BLaER1 treated with 17β-estradiol and CSF1 and Interleukin-3, amounts not matched to agents 10 nM and 100 nM (cell line): ENCODE measurements around the gene FAM120A.

Experiments used
- H3K27ac ChIP-seq, 11 experiments: shearing (Covaris generic); formaldehyde crosslinking; 2 replicates each; pipeline ENCODE4 v1.8.1; 2022
- H3K27me3 ChIP-seq, 11 experiments: shearing (Covaris generic); formaldehyde crosslinking; 2 replicates each; pipeline ENCODE4 v1.8.1; 2022
- H3K36me3 ChIP-seq, 11 experiments: shearing (Covaris generic); formaldehyde crosslinking; 2 replicates each; pipeline ENCODE4 v1.8.1; 2022
- H3K4me1 ChIP-seq, 10 experiments: shearing (Covaris generic); formaldehyde crosslinking; 2 replicates each; pipeline ENCODE4 v1.8.1; 2022
- H3K4me2 ChIP-seq, 11 experiments: shearing (Covaris generic); formaldehyde crosslinking; 2 replicates each; pipeline ENCODE4 v1.8.1; 2022
- H3K4me3 ChIP-seq, 10 experiments: shearing (Covaris generic); formaldehyde crosslinking; 2 replicates each; pipeline ENCODE4 v1.8.1; 2022
- H3K9ac ChIP-seq, 11 experiments: shearing (Covaris generic); formaldehyde crosslinking; 2 replicates each; pipeline ENCODE4 v1.8.1; 2022
- H3K9me3 ChIP-seq, 11 experiments: shearing (Covaris generic); formaldehyde crosslinking; replicated peaks in 1 of 11; 2 replicates each; pipeline ENCODE4 v1.8.1; 2022
- H4K20me1 ChIP-seq, 11 experiments: shearing (Covaris generic); formaldehyde crosslinking; 2 replicates each; pipeline ENCODE4 v1.8.1; 2022
- Cebpa-rat ChIP-seq, 11 experiments: shearing (Covaris generic); IDR thresholded peaks; 2 replicates each; pipeline ENCODE4 v1.8.1; 2022

The FAM120A gene

DNA sequence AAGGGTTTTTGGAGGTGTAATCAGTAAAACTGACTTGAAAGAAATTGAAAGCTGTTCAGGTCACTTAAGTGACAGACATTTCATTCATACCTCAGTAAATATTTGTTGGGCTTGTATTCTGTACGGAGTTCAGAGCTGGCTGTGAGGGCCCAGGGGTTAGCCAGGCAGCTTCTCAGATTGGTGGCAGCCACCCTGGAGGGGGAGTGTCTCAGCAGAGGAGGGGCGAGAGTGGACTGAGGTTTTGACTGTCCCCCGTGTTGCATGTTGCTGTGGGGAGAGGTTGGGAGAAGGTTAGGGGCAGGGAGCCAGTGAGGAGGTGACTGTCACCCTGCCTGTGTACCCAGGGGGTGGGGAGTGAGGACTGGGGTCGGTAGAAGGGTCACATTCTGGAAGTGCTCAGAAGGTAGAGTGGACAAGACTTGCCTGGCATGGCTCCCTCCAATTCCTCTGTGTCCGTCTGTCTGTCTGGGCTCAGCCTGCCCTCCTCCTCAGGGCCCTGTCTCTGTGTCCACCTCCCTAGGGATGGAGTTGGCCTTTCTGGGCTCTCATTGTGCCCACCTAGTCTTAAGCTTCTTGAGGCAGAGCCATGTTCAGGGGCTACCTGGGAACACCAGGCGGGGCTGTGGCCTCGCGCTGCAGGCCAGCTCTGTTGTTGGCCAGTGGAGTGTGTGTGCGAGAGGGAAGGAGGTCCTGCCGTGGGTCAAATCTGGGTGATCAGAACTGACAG, 129.3 kb downstream of the FAM120A start:
- no peak for TF ChIP-seq Cebpa-rat (IDR thresholded peaks at IDR 0.05)
- peaks cover 23 to 49% (median 43%) of the 10 kb centered on the region in 10 experiments for H3K4me1 ChIP-seq
- no peaks in the 10 kb centered on the region for H3K27me3 ChIP-seq
- H3K9me3 ChIP-seq = peaks cover 26 to 37% (median 30%) of the 10 kb centered on the region in 11 experiments
- H3K4me3 ChIP-seq = no peak overlapping the region
- peaks cover 17 to 32% (median 24%) of the 10 kb centered on the region in 11 experiments for H3K36me3 ChIP-seq
- peak overlapping the region in 1 of 11 experiments; percentile 16; a peak in 1 of 22 replicates for H3K4me2 ChIP-seq
- H3K9ac ChIP-seq = 0 out of 22 replicates have a peak overlapping the region, but pooled peaks of 2 of the 11 experiments have one; percentile 11 to 24
- H4K20me1 ChIP-seq = peaks cover 35 to 68% (median 52%) of the 10 kb centered on the region in 11 experiments; a peak in 21 of 22 replicates
- H3K27ac ChIP-seq = no peak overlapping the region

DNA sequence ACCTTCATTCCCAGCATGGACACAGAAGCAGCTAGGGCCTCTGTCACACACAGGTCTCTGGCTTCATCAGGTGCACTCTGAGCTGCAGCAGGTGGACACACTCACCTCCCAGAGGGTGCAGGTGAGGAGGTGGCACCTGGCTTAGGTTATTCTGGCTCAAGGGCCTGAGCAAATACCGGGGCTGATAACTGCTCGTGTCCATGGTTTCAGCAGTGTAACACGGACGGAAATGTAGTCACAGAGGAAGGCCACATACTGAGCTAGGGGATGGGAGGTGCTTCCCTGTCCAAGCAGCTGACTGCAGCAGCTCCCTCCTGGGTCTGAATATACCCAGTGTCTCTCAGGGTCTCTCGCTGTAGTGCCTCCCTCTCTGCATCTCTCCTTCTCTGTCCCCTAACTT, 130.6 kb downstream of the FAM120A start:
- Histone ChIP-seq H3K27me3 (no peaks in the 10 kb centered on the region), H3K4me3 (no peak overlapping the region), H3K4me1 (peaks cover 23 to 61% (median 55%) of the 10 kb centered on the region in 10 experiments), H3K27ac (no peak overlapping the region), H3K4me2 (peak overlapping the region in 10 of 11 experiments; percentile 0 to 53 (median 20); a peak in 11 of 22 replicates), H4K20me1 (peaks cover 48 to 81% (median 65%) of the 10 kb centered on the region in 11 experiments; a peak in 21 of 22 replicates), H3K36me3 (peaks cover 17 to 33% (median 25%) of the 10 kb centered on the region in 11 experiments), H3K9ac (no peak overlapping the region), H3K9me3 (peaks cover 26 to 40% (median 31%) of the 10 kb centered on the region in 11 experiments)
- no peak for TF ChIP-seq Cebpa-rat (IDR thresholded peaks at IDR 0.05)

DNA sequence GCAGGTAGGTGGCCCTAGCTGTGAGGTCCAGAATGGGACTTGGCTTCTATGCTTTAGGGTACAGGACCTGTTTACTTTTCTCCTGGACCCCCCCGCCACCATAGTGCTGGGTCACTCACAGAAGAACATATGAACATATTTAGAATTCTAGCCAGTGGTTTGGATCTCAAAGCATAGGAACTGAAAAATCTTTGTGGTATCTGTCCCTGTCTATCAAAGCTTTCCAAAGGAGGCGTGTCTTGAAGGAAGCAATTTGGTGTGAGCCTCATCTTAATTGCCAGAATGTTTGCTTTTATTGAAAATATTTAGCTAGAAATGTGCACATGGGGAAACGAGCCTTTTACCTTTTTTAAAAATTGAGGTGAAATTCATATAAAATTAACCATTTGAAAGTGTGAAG, 131.1 kb downstream of the FAM120A start:
- Histone ChIP-seq H3K9ac (no peak overlapping the region), H4K20me1 (peaks cover 52 to 81% (median 70%) of the 10 kb centered on the region in 11 experiments; a peak in 21 of 22 replicates), H3K36me3 (peaks cover 17 to 33% (median 25%) of the 10 kb centered on the region in 11 experiments), H3K4me2 (peak overlapping the region in 10 of 11 experiments; percentile 0 to 53 (median 20); a peak in 11 of 22 replicates), H3K4me3 (no peak overlapping the region), H3K27ac (no peak overlapping the region), H3K27me3 (no peaks in the 10 kb centered on the region), H3K9me3 (peaks cover 26 to 40% (median 31%) of the 10 kb centered on the region in 11 experiments), H3K4me1 (peaks cover 23 to 64% (median 56%) of the 10 kb centered on the region in 10 experiments)
- no peak for TF ChIP-seq Cebpa-rat (IDR thresholded peaks at IDR 0.05)

DNA sequence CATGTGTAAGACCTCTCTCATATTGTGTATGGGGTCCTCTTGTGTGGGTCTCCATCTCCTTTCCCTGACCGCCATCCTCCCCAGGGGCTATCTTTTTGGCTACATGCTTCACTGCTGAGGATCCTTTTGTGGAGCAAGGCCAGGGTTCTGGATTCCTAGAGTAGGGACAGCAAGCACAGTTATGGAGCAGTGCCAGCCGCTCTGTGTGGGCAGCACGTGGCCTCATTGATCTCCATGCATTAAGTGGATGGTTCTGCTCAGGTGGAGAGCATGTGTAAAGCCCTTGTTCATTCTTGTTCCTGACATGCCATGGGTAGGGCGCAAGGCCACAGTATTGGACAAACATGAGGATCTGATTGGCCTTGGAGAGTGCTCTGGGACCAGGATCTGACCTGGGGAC, 133.8 kb downstream of the FAM120A start:
- Histone ChIP-seq H3K4me1 (peaks cover 29 to 65% (median 58%) of the 10 kb centered on the region in 10 experiments), H4K20me1 (peaks cover 55 to 81% (median 71%) of the 10 kb centered on the region in 11 experiments), H3K9me3 (peaks cover 26 to 40% (median 31%) of the 10 kb centered on the region in 11 experiments), H3K36me3 (peaks cover 17 to 33% (median 25%) of the 10 kb centered on the region in 11 experiments), H3K9ac (no peak overlapping the region), H3K4me2 (0 out of 22 replicates have a peak overlapping the region, but pooled peaks of 1 of the 11 experiments have one; percentile 69), H3K4me3 (no peak overlapping the region), H3K27me3 (no peaks in the 10 kb centered on the region), H3K27ac (no peak overlapping the region)
- TF ChIP-seq Cebpa-rat (IDR thresholded peaks at IDR 0.05) = no peak

DNA sequence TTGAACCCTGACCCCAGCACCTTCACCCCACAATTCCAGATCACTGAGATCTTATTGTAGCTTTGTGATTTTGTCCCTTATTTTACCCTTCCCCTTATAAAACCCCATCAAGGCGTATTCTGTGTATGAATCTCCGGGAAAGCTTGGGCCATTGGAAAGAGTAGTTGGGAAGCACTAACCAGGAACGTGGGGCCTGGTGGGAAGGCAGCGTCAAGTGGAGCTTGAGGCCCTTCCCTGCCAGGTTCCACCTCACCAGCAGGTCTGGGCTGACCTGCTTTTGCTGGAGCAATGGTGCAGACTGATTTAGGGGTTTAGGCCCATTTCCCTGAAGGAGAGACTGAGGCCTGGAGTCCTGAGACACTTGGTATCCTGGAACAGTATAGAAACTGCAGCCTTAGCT, 134.2 kb downstream of the FAM120A start:
- Histone ChIP-seq H3K9ac (no peak overlapping the region), H4K20me1 (peaks cover 55 to 81% (median 71%) of the 10 kb centered on the region in 11 experiments), H3K36me3 (peaks cover 17 to 33% (median 25%) of the 10 kb centered on the region in 11 experiments), H3K27me3 (no peaks in the 10 kb centered on the region), H3K4me1 (peaks cover 34 to 68% (median 60%) of the 10 kb centered on the region in 10 experiments), H3K27ac (no peak overlapping the region), H3K9me3 (peaks cover 26 to 40% (median 31%) of the 10 kb centered on the region in 11 experiments), H3K4me2 (peak overlapping the region in 9 of 11 experiments; percentile 26 to 73 (median 63); a peak in 18 of 22 replicates), H3K4me3 (no peak overlapping the region)
- TF ChIP-seq Cebpa-rat (IDR thresholded peaks at IDR 0.05) = no peak

DNA sequence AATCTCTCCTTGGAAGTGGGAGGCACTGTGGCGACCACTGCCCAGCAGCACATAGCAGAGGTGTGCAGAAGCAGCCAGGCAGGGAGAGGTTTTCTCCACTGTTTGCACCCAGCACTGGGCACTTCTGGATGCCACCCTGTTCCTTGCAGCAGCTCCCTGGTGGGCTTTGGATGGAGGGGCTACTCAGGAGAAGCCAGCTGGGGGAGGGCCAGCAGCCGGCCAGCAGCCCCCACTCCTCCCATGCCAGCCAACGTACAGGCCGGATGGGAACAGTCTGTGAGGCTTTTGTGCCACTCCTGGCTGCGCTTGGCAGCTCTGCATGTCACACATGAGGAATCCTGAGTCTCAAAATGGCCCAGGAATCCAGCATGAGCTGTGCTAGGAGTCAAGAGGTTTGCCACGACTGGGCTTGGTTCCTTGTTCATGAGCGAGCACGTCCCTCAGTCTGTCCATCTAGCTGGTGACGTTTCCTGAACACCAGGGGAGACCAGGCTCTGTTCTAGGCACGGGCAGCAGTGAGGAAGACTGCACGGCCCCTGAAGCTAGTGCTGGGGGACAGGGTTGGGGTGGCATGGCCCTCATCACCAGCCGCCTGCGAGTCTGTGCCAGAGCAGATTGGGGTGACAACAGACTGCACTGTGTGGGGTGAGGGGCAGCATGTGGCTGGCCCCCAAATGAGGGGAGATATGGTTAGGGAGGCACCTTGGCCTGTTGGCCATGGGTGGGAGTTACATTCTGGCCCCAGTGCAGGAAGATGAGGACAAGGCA, 135.0 kb downstream of the FAM120A start:
- Histone ChIP-seq H3K36me3 (peaks cover 17 to 33% (median 25%) of the 10 kb centered on the region in 11 experiments), H3K4me3 (no peak overlapping the region), H3K4me1 (peaks cover 42 to 70% (median 66%) of the 10 kb centered on the region in 10 experiments), H3K4me2 (peak overlapping the region in 9 of 11 experiments; percentile 26 to 73 (median 63); a peak in 18 of 22 replicates), H3K9ac (peak overlapping the region in 4 of 11 experiments; percentile 11 to 53 (median 30); a peak in 3 of 22 replicates), H3K27ac (peak overlapping the region in 8 of 11 experiments; percentile 12 to 38 (median 25); a peak in 7 of 22 replicates), H3K27me3 (no peaks in the 10 kb centered on the region), H4K20me1 (peaks cover 55 to 81% (median 71%) of the 10 kb centered on the region in 11 experiments), H3K9me3 (peaks cover 26 to 40% (median 31%) of the 10 kb centered on the region in 11 experiments)
- TF ChIP-seq Cebpa-rat (IDR thresholded peaks at IDR 0.05) = no peak

DNA sequence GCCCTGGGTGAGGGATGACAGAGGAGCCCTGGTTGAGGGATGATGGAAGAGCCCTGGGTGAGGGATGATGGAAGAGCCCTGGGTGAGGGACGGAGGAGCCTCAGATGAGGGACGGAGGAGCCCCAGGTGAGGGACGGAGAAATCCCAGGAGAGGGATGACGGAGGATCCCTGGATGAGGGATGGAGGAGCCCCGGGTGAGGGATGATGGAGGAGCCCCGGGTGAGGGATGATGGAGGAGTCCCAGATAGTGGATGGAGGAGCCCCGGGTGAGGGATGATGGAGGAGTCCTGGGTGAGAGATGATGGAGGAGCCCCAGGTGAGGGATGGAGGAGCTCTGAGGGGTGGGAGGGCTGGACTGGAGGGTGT, 135.8 kb downstream of the FAM120A start:
- Histone ChIP-seq H3K36me3 (peaks cover 17 to 33% (median 24%) of the 10 kb centered on the region in 11 experiments), H3K4me2 (peak overlapping the region in 3 of 11 experiments; percentile 11 to 68 (median 21); a peak in 3 of 22 replicates), H3K9me3 (peaks cover 26 to 39% (median 31%) of the 10 kb centered on the region in 11 experiments), H3K9ac (no peak overlapping the region), H3K27ac (no peak overlapping the region), H3K4me1 (peaks cover 47 to 73% (median 70%) of the 10 kb centered on the region in 10 experiments), H4K20me1 (peaks cover 57 to 81% (median 71%) of the 10 kb centered on the region in 11 experiments), H3K27me3 (no peaks in the 10 kb centered on the region), H3K4me3 (no peak overlapping the region)
- no peak for TF ChIP-seq Cebpa-rat (IDR thresholded peaks at IDR 0.05)

DNA sequence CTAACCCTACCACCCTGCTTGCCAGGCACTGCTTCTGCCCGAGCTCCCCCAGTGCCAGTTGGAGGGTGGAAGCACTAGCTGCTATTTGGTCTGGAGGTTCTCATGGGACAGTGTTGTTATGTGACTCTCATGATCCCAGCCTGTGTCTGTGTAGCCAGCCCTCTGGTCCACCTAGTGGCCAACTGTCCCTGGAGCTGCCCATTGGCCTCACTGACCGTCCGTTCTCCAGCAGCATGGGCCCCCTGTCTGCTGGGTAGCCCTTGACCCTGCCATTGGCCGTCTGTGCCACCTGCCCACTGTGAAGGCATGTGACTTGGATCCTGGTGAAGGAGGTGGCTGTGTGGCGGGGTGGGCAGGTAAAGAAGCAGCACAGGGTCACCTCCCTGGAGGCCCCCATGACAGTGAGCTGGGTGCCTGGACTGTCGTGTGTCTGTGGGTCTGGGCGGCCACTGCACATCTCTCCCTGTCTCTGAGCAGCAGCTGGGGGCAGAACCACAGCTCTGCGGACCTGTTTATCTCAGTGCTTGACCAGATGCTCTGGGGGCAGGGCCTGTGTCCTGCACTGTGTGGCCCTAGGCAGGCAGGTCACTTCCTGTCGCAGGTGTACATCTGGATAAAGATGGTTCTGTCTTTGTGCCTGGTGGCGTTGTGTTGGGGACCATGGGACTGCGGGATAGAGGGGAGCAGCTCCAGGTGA, 136.3 kb downstream of the FAM120A start:
- H3K4me2 ChIP-seq = peak overlapping the region in 7 of 11 experiments; percentile 15 to 78 (median 68); a peak in 7 of 22 replicates
- H3K9me3 ChIP-seq = peaks cover 26 to 33% (median 30%) of the 10 kb centered on the region in 11 experiments
- no peaks in the 10 kb centered on the region for H3K27me3 ChIP-seq
- H3K4me3 ChIP-seq = no peak overlapping the region
- H3K36me3 ChIP-seq = peaks cover 17 to 31% (median 24%) of the 10 kb centered on the region in 11 experiments
- no peak overlapping the region for H3K27ac ChIP-seq
- peaks cover 47 to 75% (median 72%) of the 10 kb centered on the region in 10 experiments for H3K4me1 ChIP-seq
- peaks cover 62 to 81% (median 73%) of the 10 kb centered on the region in 11 experiments for H4K20me1 ChIP-seq
- no peak overlapping the region; a peak in 1 of 22 replicates for H3K9ac ChIP-seq
- no peak for TF ChIP-seq Cebpa-rat (IDR thresholded peaks at IDR 0.05)
